Cardiac muscle cell (in vitro differentiated cells and primary cell): ENCODE results near the gene R3HCC1L. TPM values are rescaled to one million over a fixed set of nuclear protein-coding genes. Genes with fewer than 3 reads are reported as not detected.

ENCODE experiments used
- DNase-seq, 2 donors: peaks; one replicate each; pipeline versions ENCODE4 v3.0.0 to v3.0.0-alpha.2; 2010 to 2017; ENCODE audit warnings: low read depth in 1 of 2, low spot score in 1 of 2
- H3K27ac ChIP-seq: fragments of 200-600 bp; sonication (generic); 2 replicates; pipeline ENCODE4 v1.5.1; 2016
- H3K27me3 ChIP-seq: fragments of 200-600 bp; sonication (generic); 2 replicates; pipeline ENCODE4 v1.6.0; 2016; ENCODE audit warnings: control low read depth
- H3K36me3 ChIP-seq: fragments of 200-600 bp; sonication (generic); 2 replicates; pipeline ENCODE4 v1.5.1; 2016; ENCODE audit warnings: control low read depth
- H3K4me1 ChIP-seq: fragments of 200-600 bp; sonication (generic); 2 replicates; pipeline ENCODE4 v1.8.1; 2017; ENCODE audit warnings: low read depth, mild to moderate bottlenecking, mixed run types
- H3K4me3 ChIP-seq: fragments of 200-600 bp; sonication (generic); 2 replicates; pipeline ENCODE4 v1.5.1; 2016; ENCODE audit warnings: mild to moderate bottlenecking
- H3K9me3 ChIP-seq: fragments of 200-600 bp; sonication (generic); 2 replicates; pipeline ENCODE4 v1.5.1; 2017; ENCODE audit warnings: low read depth, mild to moderate bottlenecking, control low read depth
- polyA plus RNA-seq: library from polyadenylated mRNA; unstranded; fragments of >200 nt; fragmentation: Nextera tagmentation; extraction: Ambion mirVana; gene quantifications from 2 replicates; pipeline ENCODE4 v1.2.1, GENCODE V29; 2016
- total RNA-seq: library from RNA; depleted of rRNA; stranded (reverse); fragments of >200 nt; gene quantifications from 2 replicates; pipeline ENCODE4 v1.2.3, GENCODE V29; 2016
- TF ChIP-seq, protein P1 (sequence below): IDR thresholded peaks from 2 replicates; pipeline ENCODE4 v1.5.1; 2012; ENCODE audit warnings: low read depth, mild to moderate bottlenecking, low read length

R3HCC1L gene
- total and polyA plus RNA-seq, 2 experiments from 2014 or later: 15.8 to 16.9 TPM

DNA sequence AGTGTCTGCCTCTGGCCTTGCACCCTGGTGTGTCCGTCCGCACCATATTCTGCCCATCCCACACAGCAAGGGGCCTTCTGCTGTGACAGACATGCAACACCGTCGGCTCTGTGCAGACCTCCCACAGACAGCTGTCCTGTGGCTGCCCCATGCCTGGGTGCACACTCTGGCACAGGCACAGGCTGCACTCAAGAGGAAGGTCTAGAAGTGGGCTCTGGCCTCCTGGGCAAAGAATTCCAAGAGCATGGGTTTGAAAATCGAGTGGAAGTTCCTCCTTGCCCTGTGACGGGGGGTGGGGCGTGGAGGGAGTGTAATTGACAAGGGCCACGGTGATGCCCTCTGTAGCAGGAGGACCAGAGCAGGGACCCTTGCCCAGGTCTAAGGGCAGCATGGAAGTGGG lies 137.8 kb downstream of the R3HCC1L start:
- Histone ChIP-seq H3K4me3 (no peak overlapping the region), H3K4me1 (peaks cover 18% of the 10 kb centered on the region), H3K27ac (no peak overlapping the region), H3K27me3 (no peaks in the 10 kb centered on the region), H3K36me3 (no peaks in the 10 kb centered on the region), H3K9me3 (no peaks in the 10 kb centered on the region)
- no peak for DNase-seq
- TF ChIP-seq, protein P1, sequence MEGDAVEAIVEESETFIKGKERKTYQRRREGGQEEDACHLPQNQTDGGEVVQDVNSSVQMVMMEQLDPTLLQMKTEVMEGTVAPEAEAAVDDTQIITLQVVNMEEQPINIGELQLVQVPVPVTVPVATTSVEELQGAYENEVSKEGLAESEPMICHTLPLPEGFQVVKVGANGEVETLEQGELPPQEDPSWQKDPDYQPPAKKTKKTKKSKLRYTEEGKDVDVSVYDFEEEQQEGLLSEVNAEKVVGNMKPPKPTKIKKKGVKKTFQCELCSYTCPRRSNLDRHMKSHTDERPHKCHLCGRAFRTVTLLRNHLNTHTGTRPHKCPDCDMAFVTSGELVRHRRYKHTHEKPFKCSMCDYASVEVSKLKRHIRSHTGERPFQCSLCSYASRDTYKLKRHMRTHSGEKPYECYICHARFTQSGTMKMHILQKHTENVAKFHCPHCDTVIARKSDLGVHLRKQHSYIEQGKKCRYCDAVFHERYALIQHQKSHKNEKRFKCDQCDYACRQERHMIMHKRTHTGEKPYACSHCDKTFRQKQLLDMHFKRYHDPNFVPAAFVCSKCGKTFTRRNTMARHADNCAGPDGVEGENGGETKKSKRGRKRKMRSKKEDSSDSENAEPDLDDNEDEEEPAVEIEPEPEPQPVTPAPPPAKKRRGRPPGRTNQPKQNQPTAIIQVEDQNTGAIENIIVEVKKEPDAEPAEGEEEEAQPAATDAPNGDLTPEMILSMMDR: no peak

DNA sequence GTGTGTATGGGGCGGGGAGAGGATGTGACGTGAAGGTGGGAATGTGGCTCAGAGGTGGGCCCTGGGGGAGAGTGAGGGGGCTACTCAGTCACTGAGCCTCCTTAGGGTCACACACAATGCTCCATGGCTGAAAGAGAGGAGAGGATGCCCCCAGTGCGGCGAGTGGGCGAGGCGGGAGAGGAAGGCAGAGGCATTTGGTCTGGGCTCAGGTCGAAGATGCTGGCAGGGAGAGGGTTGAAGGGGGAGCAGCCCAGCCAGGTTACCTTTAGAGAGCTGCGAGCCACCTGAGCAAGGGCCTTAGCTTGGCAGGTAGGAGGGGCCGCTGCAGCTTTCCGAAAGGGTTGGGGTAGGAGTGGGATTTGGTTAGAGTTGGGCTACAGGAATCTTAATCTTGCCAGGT lies 138.2 kb downstream of the R3HCC1L start:
- Histone ChIP-seq H3K27me3 (no peaks in the 10 kb centered on the region), H3K4me3 (no peak overlapping the region), H3K27ac (no peak overlapping the region), H3K36me3 (no peaks in the 10 kb centered on the region), H3K4me1 (peaks cover 18% of the 10 kb centered on the region), H3K9me3 (no peaks in the 10 kb centered on the region)
- TF ChIP-seq, protein P1: no peak
- DNase-seq: no peak

DNA sequence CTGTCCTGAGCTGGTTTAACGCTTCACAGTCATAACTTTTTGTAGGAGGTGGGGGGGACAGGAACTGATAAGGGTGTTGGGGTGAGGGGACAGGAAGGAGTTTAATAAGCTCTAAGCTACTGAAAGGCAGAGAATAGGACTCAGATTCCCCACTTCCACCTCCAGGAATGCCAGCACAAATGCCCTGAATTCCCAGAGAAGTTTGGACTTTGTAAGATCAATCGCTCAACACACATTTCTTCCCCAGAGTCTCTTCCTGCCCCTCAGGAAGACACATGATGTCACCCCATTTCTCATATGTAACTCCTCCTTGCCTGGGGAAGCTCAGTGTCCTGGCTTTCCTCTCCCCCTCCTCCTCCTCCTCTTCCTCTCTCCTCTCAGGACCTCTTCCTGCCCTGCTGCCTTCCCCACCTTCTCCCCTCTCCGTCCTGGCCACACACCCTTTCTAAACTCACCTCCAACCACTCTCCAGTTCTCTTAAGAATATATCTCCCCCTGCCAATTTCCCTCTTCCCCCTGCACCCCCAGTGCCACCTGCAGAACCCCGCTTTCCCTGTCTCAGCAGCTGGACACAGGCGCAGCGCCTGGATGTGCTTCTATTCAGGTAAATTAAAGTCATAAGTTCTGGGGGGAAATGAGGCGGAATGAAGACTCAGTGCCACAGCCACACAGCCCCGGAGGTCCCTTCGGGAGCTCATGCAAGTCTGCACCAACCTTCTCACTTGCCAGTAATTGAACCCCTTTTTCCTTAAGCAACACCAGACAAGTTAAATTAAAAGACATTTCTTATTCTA lies 138.8 kb downstream of the R3HCC1L start:
- no peak for DNase-seq
- Histone ChIP-seq H3K27ac (no peak overlapping the region), H3K4me3 (no peak overlapping the region), H3K4me1 (peaks cover 18% of the 10 kb centered on the region), H3K36me3 (no peaks in the 10 kb centered on the region), H3K27me3 (no peaks in the 10 kb centered on the region), H3K9me3 (no peaks in the 10 kb centered on the region)
- TF ChIP-seq, protein P1: no peak

DNA sequence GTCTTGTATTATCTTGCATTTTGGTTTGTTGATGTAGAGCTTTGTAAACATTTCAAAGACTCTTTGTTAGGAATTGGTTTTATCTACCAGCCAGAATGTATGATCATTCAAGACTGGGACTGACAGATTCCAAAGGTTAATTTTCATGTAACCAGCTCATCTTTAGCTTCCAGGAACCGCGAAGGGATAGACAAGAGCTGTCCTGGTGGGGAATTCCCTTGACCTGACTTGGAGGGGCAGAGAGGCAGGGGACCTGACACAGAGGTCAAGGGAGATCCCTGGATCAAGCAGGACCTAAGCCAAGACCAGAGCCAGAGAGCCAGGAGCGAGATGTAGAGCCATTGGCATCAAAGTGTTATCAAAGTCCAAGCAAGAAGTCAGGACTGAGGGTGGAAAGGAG lies 140.1 kb downstream of the R3HCC1L start:
- H3K4me1 ChIP-seq: peaks cover 9% of the 10 kb centered on the region
- H3K27me3 ChIP-seq: no peaks in the 10 kb centered on the region
- TF ChIP-seq, protein P1: no peak
- no peak for DNase-seq
- no peaks in the 10 kb centered on the region for H3K9me3 ChIP-seq
- no peaks in the 10 kb centered on the region for H3K36me3 ChIP-seq
- no peak overlapping the region for H3K27ac ChIP-seq
- no peak overlapping the region for H3K4me3 ChIP-seq

DNA sequence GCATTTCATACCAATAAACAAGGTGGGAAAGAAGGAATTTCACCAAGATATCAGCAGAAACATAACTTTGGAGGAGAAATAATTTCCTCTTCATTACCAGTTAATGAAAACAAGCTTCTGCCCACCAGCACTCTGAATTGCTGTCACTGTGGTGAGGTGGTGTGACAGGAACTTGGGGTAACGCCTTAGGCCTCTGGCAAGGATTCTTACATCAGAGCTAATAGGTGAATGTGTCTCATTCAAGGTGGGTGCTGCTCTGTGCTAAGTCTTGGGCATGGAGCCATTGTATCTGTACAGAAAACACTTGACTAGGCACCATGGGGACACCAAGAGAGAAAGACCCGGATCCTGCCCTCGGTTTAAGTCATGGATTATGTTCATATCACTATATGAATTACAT lies 141.9 kb downstream of the R3HCC1L start:
- TF ChIP-seq, protein P1: no peak
- Histone ChIP-seq H3K27me3 (no peaks in the 10 kb centered on the region), H3K4me1 (no peaks in the 10 kb centered on the region), H3K4me3 (no peak overlapping the region), H3K9me3 (no peaks in the 10 kb centered on the region), H3K36me3 (no peaks in the 10 kb centered on the region), H3K27ac (no peak overlapping the region)
- no peak for DNase-seq
